ENCODE measurements around the gene PHOX2B.
A peak's percentile ranks its signal among the peaks of the same experiment; 100 is the strongest.

DNA sequence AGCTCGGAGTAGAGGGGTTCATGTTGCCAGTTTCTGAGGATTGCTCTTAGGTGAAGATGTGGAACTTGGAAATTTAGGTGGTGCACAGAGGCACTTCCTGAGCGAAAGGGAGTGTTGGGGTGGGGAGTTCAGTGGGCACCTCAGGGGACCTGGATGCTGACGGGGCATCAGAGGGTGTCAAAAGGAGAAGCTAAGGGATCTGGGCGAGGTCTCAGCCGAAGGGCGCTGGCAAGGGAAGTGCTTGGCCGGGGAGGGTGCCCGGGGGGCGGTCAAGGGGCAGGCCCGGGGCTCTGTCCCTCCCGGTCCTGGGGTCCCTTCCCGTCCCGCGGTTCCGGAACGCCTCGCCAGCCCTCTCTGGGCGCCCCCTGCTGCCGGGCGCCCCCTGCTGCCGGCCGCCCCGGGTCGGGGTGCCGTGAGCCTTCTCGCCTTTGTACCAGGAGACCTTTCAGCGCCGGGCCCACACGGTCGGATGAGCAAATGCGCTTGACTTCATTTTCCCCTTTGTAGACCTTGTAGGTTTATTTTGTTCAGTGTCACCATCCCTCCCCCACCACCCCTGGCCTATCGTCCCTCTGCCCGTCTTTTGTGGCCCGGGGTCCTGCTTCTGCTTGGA is 3.0 kb upstream of the PHOX2B start:
- TF ChIP-seq USF2 (IDR thresholded peaks at IDR 0.05) (no peak), KDM1A (IDR thresholded peaks at IDR 0.05; ENCODE audit: low read depth) (no peak), RNF2 (IDR thresholded peaks at IDR 0.05; ENCODE audit: borderline replicate concordance, low read depth) (no peak), JUNB (IDR thresholded peaks at IDR 0.05) (no peak), POLR2AphosphoS2 (conservative IDR thresholded peaks at IDR 0.05; ENCODE audit: low read length) (no peak), EP300 (IDR thresholded peaks at IDR 0.05) (no peak), CTCF (IDR thresholded peaks at IDR 0.05) (peak; percentile 13; the same call in 1 of the 3 replicates)
- TF ChIP-seq, protein P1, sequence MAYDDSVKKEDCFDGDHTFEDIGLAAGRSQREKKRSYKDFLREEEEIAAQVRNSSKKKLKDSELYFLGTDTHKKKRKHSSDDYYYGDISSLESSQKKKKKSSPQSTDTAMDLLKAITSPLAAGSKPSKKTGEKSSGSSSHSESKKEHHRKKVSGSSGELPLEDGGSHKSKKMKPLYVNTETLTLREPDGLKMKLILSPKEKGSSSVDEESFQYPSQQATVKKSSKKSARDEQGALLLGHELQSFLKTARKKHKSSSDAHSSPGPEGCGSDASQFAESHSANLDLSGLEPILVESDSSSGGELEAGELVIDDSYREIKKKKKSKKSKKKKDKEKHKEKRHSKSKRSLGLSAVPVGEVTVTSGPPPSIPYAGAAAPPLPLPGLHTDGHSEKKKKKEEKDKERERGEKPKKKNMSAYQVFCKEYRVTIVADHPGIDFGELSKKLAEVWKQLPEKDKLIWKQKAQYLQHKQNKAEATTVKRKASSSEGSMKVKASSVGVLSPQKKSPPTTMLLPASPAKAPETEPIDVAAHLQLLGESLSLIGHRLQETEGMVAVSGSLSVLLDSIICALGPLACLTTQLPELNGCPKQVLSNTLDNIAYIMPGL (CRISPR knock-in tag; IDR thresholded peaks at IDR 0.05; ENCODE audit: borderline replicate concordance): no peak
- TF ChIP-seq, protein P2, sequence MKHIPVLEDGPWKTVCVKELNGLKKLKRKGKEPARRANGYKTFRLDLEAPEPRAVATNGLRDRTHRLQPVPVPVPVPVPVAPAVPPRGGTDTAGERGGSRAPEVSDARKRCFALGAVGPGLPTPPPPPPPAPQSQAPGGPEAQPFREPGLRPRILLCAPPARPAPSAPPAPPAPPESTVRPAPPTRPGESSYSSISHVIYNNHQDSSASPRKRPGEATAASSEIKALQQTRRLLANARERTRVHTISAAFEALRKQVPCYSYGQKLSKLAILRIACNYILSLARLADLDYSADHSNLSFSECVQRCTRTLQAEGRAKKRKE (CRISPR knock-in tag; IDR thresholded peaks at IDR 0.05; ENCODE audit: low read depth): no peak
- TF ChIP-seq, protein P3, sequence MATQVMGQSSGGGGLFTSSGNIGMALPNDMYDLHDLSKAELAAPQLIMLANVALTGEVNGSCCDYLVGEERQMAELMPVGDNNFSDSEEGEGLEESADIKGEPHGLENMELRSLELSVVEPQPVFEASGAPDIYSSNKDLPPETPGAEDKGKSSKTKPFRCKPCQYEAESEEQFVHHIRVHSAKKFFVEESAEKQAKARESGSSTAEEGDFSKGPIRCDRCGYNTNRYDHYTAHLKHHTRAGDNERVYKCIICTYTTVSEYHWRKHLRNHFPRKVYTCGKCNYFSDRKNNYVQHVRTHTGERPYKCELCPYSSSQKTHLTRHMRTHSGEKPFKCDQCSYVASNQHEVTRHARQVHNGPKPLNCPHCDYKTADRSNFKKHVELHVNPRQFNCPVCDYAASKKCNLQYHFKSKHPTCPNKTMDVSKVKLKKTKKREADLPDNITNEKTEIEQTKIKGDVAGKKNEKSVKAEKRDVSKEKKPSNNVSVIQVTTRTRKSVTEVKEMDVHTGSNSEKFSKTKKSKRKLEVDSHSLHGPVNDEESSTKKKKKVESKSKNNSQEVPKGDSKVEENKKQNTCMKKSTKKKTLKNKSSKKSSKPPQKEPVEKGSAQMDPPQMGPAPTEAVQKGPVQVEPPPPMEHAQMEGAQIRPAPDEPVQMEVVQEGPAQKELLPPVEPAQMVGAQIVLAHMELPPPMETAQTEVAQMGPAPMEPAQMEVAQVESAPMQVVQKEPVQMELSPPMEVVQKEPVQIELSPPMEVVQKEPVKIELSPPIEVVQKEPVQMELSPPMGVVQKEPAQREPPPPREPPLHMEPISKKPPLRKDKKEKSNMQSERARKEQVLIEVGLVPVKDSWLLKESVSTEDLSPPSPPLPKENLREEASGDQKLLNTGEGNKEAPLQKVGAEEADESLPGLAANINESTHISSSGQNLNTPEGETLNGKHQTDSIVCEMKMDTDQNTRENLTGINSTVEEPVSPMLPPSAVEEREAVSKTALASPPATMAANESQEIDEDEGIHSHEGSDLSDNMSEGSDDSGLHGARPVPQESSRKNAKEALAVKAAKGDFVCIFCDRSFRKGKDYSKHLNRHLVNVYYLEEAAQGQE (IDR thresholded peaks at IDR 0.05): no peak

Measured in A549 (cell line).